T-cell (primary cell): ENCODE measurements around the gene FMNL3. TPM values are rescaled to one million over a fixed set of nuclear protein-coding genes. Genes with fewer than 3 reads are reported as not detected.

ENCODE experiments used
- ATAC-seq, 4 experiments: fragments of 200-7000 bp in 3 of 4; fragments of 150-1000 bp in 1 of 4; cut with Tn5 transposase; replicated peaks in 1 of 4; 1 replicate in 3 of 4; 2 replicates in 1 of 4; pipeline ENCODE4 v1.10.0; 2021; ENCODE audit warnings: moderate library complexity in 3 of 4, mild to moderate bottlenecking in 2 of 4, moderate number of reproducible peaks in 1 of 4
- CTCF ChIA-PET, 2 donors: fragments of 300-600 bp; sonication (Branson Sonifier 250); formaldehyde crosslinking; loops; one replicate each; lab custom pipeline; 2022; ENCODE audit warnings: antibody characterized with exemption in 2 of 2; lab: Charles Lee
- POLR2A ChIA-PET, 2 donors: fragments of 300-600 bp; sonication (Branson Sonifier 250); formaldehyde crosslinking; loops; one replicate each; lab custom pipeline; 2022; ENCODE audit warnings: antibody characterized with exemption in 2 of 2; lab: Charles Lee
- DNase-seq, 35 experiments: peaks; one replicate each; pipeline versions ENCODE4 v3.0.0 to v3.0.0-alpha.2; 2013 to 2023
- H3K27ac ChIP-seq: one replicate; pipeline ENCODE4 v1.5.1; 2013; ENCODE audit warnings: low read length
- H3K27me3 ChIP-seq, 2 experiments: replicated peaks in 1 of 2; 1 replicate in 1 of 2; 2 replicates in 1 of 2; pipeline versions ENCODE4 v1.6.1 to v1.7.0; 2013; ENCODE audit warnings: low read length in 1 of 2, mixed read lengths in 1 of 2; ENCODE audit not compliant: control insufficient read depth in 2 of 2, insufficient read depth in 2 of 2; ENCODE audit errors: extremely low read depth in 1 of 2
- H3K36me3 ChIP-seq, 2 donors: 1 replicate in 1 of 2; 2 replicates in 1 of 2; pipeline versions ENCODE4 v1.6.1 to v1.7.0; 2013; ENCODE audit warnings: low read length in 1 of 2; ENCODE audit not compliant: control insufficient read depth in 2 of 2, insufficient read depth in 1 of 2; ENCODE audit errors: extremely low read depth in 1 of 2
- H3K4me1 ChIP-seq, 2 experiments: 1 replicate in 1 of 2; 2 replicates in 1 of 2; pipeline versions ENCODE4 v1.6.1 to v1.7.0; 2013; ENCODE audit warnings: low read length in 2 of 2, mixed read lengths in 1 of 2; ENCODE audit not compliant: insufficient read depth in 2 of 2, control insufficient read depth in 1 of 2; ENCODE audit errors: extremely low read depth in 1 of 2
- H3K4me3 ChIP-seq, 2 donors: 1 replicate in 1 of 2; 2 replicates in 1 of 2; pipeline versions ENCODE4 v1.5.1 to v1.7.0; 2013; ENCODE audit warnings: mild to moderate bottlenecking in 2 of 2, low read length in 1 of 2, moderate library complexity in 1 of 2; ENCODE audit not compliant: control insufficient read depth in 1 of 2; ENCODE audit errors: extremely low read depth in 1 of 2
- H3K9me3 ChIP-seq: 2 replicates; pipeline ENCODE4 v1.7.0; 2013
- H3K27ac Mint-ChIP-seq, 2 donors: one replicate each; pipeline ENCODE4 v1.8.0; 2020 to 2021; ENCODE audit warnings: mild to moderate bottlenecking in 2 of 2, mixed read lengths in 2 of 2
- H3K27me3 Mint-ChIP-seq, 2 donors: one replicate each; pipeline ENCODE4 v1.8.0; 2021 to 2022; ENCODE audit warnings: mixed read lengths in 2 of 2
- H3K36me3 Mint-ChIP-seq: one replicate; pipeline ENCODE4 v1.8.0; 2021; ENCODE audit warnings: mixed read lengths
- H3K4me1 Mint-ChIP-seq, 3 donors: one replicate each; pipeline ENCODE4 v1.8.0; 2020 to 2022; ENCODE audit warnings: mixed read lengths in 3 of 3, mild to moderate bottlenecking in 1 of 3
- H3K4me3 Mint-ChIP-seq, 3 donors: one replicate each; pipeline ENCODE4 v1.8.0; 2020 to 2022; ENCODE audit warnings: mild to moderate bottlenecking in 3 of 3, mixed read lengths in 3 of 3, moderate library complexity in 3 of 3
- H3K9me3 Mint-ChIP-seq, 3 donors: one replicate each; pipeline ENCODE4 v1.8.0; 2020 to 2022; ENCODE audit warnings: mixed read lengths in 3 of 3
- whole genome bisulfite sequencing: methylation state at CpG from one replicate; pipeline ENCODE4 v1.1.5; 2013; ENCODE audit warnings: missing lambda C conversion rate; ENCODE audit not compliant: insufficient coverage; 5-methylcytosine and 5-hydroxymethylcytosine counted together
- total RNA-seq, 35 experiments: library from RNA in 6 of 35; stranded (reverse) in 6 of 35; fragments of 120-200 nt in 1 of 35; gene quantifications; one replicate each; pipeline versions ENCODE4 v1.2.1 to v1.2.4 and lab custom pipeline; 2013 to 2026

Gene FMNL3
- total RNA-seq, 5 donors from 2014 or later (not counting 1 experiment from before 2014, with no cell fraction given), result 34.2 to 45.5 (median 41.1) TPM

- H3K36me3 ChIP-seq, result no peaks in the 10 kb centered on the region
- peak overlapping the region; percentile 97 to 98 for H3K27ac Mint-ChIP-seq
- ChIA-PET POLR2A (interaction anchor here in 1 of 2 donors (0.9 kb wide), 1 partner anchor 12 kb away, joined by 4 read pairs; no protein-coding TSS in a partner anchor), CTCF (interaction anchor here (0.6 to 1.4 kb wide), 5 partner anchors 16 to 160 kb away, joined by 3 to 7 read pairs (median 5); no protein-coding TSS in a partner anchor)
- no peaks in the 10 kb centered on the region for H3K36me3 Mint-ChIP-seq
- H3K27me3 Mint-ChIP-seq, result no peaks in the 10 kb centered on the region
- no peaks in the 10 kb centered on the region for H3K9me3 ChIP-seq
- peaks cover 54 to 56% of the 10 kb centered on the region in 2 experiments for H3K4me1 ChIP-seq
- H3K4me3 ChIP-seq, result no peak overlapping the region
- no peaks in the 10 kb centered on the region for H3K9me3 Mint-ChIP-seq
- WGBS, result 81% methylated on average over 7 of the region's 7 CpGs
- ATAC-seq (no peak), DNase-seq (no peak)
- no peaks in the 10 kb centered on the region for H3K27me3 ChIP-seq
- H3K4me1 Mint-ChIP-seq, result peaks cover 70 to 80% (median 77%) of the 10 kb centered on the region in 3 donors
- H3K4me3 Mint-ChIP-seq, result peak overlapping the region in 1 of 3 donors; percentile 4
- H3K27ac ChIP-seq, result peak overlapping the region; percentile 37
Observed at GRCh38 chr12:49675137-49675536, 32.1 kb downstream of the FMNL3 start.

- Histone ChIP-seq H3K36me3 (no peaks in the 10 kb centered on the region), H3K27ac (peak overlapping the region; percentile 91), H3K4me3 (no peak overlapping the region), H3K9me3 (no peaks in the 10 kb centered on the region), H3K27me3 (no peaks in the 10 kb centered on the region), H3K4me1 (peaks cover 61 to 63% of the 10 kb centered on the region in 2 experiments)
- ATAC-seq (no peak), DNase-seq (no peak)
- no peaks in the 10 kb centered on the region for H3K9me3 Mint-ChIP-seq
- no peaks in the 10 kb centered on the region for H3K27me3 Mint-ChIP-seq
- POLR2A ChIA-PET, result interaction anchor here (0.5 to 1.4 kb wide), 2 partner anchors 11 to 20 kb away, joined by 3 to 4 read pairs; no protein-coding TSS in a partner anchor
- H3K27ac Mint-ChIP-seq, result peak overlapping the region; percentile 97 to 98
- WGBS, result 83% methylated on average over 3 of the region's 4 CpGs
- H3K4me3 Mint-ChIP-seq, result peak overlapping the region in 2 of 3 donors; percentile 49 to 65
- peaks cover 77 to 87% (median 84%) of the 10 kb centered on the region in 3 donors for H3K4me1 Mint-ChIP-seq
- CTCF ChIA-PET, result interaction anchor here (0.5 to 1.4 kb wide), 7 partner anchors 11 to 578 kb away, joined by 3 to 12 read pairs (median 4); no protein-coding TSS in a partner anchor
- no peaks in the 10 kb centered on the region for H3K36me3 Mint-ChIP-seq
Observed at GRCh38 chr12:49674318-49674981, 32.8 kb downstream of the FMNL3 start.

- Histone ChIP-seq H3K27ac (peak overlapping the region; percentile 91), H3K9me3 (no peaks in the 10 kb centered on the region), H3K36me3 (no peaks in the 10 kb centered on the region), H3K27me3 (no peaks in the 10 kb centered on the region), H3K4me3 (peak overlapping the region in 1 of 2 donors; percentile 5), H3K4me1 (peaks cover 64 to 69% of the 10 kb centered on the region in 2 experiments)
- no peaks in the 10 kb centered on the region for H3K9me3 Mint-ChIP-seq
- WGBS, result 85% methylated on average over 8 of the region's 13 CpGs
- peak overlapping the region; percentile 97 to 98 for H3K27ac Mint-ChIP-seq
- no peaks in the 10 kb centered on the region for H3K27me3 Mint-ChIP-seq
- peak in 5 of 35 experiments; percentile 10 to 36 (median 27) for DNase-seq
- H3K4me3 Mint-ChIP-seq, result peak overlapping the region; percentile 25 to 65 (median 49)
- H3K4me1 Mint-ChIP-seq, result peaks cover 85 to 88% (median 87%) of the 10 kb centered on the region in 3 donors
- no peaks in the 10 kb centered on the region for H3K36me3 Mint-ChIP-seq
- POLR2A ChIA-PET, result interaction anchor here (0.5 to 1.4 kb wide), 3 partner anchors 10 to 79 kb away, joined by 3 to 4 read pairs (median 4); no protein-coding TSS in a partner anchor
- peak in 2 of 4 experiments; percentile 29 to 33 for ATAC-seq
- CTCF ChIA-PET, result interaction anchor here (0.5 to 1.4 kb wide), 6 partner anchors 11 to 578 kb away, joined by 3 to 12 read pairs (median 4); no protein-coding TSS in a partner anchor
Observed at GRCh38 chr12:49673446-49674317, 33.5 kb downstream of the FMNL3 start.

- peak overlapping the region; percentile 91 for H3K27ac ChIP-seq
- Mint-ChIP-seq H3K4me1 (peaks cover 96 to 97% (median 96%) of the 10 kb centered on the region in 3 donors), H3K4me3 (peak overlapping the region; percentile 22 to 73 (median 45)), H3K27me3 (no peaks in the 10 kb centered on the region), H3K27ac (peak overlapping the region; percentile 97 to 98), H3K9me3 (no peaks in the 10 kb centered on the region), H3K36me3 (peaks cover 4% of the 10 kb centered on the region)
- no peaks in the 10 kb centered on the region for H3K27me3 ChIP-seq
- WGBS, result 63% methylated on average over 1 of the region's 5 CpGs
- peaks cover 75 to 76% of the 10 kb centered on the region in 2 experiments for H3K4me1 ChIP-seq
- ChIA-PET CTCF (interaction anchor here in 1 of 2 donors (0.7 to 1.4 kb wide), 3 partner anchors 10 to 34 kb away, joined by 3 to 4 read pairs (median 3); no protein-coding TSS in a partner anchor), POLR2A (interaction anchor here (0.5 to 1.4 kb wide), 4 partner anchors 9 to 69 kb away, joined by 3 to 6 read pairs (median 4); partner anchors contain the start of gene TMBIM6 (in 1 of the 2))
- peaks cover 0 to 2% of the 10 kb centered on the region in 2 donors for H3K36me3 ChIP-seq
- no peak overlapping the region for H3K4me3 ChIP-seq
- ATAC-seq (no peak), DNase-seq (peak in 1 of 35 experiments; percentile 39)
- H3K9me3 ChIP-seq, result no peaks in the 10 kb centered on the region
Observed at GRCh38 chr12:49672301-49673217, 34.6 kb downstream of the FMNL3 start.

DNA sequence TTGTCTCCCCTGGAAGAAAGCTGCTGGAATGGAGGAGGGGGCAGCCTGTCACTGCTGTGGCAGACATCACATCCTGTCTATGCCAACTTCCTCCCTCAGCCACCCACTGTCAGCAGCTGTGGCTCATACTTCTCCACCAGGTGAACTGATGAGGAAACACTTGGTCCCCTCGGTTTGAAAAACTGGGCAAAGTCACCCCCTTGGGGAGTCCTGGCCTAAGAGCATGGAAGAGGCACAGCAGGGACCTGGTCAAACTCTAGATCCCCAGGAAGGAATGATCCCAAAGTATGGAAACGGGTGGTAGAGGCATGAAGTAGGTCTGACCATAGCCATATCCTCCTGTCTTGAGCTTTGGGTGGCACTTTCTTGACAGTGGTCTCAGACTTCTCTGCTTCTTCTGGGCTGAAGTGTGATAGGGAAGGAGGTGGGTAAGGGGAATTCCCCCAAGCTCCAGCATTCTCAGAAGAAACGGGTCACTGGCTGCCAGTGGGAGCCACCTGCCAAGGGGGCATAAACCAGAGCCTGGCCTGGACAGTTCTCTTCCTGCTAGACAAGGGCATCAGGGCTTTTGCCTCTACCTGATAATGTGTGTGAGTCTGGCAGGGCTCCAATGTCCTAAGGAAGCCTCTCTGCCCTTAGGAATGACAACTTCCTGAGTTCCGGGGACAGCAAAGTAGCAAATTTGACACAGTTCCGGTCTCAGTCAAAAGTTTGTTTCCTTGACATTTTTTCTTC is 36.0 kb downstream of the FMNL3 start:
- peaks cover 10% of the 10 kb centered on the region for H3K36me3 Mint-ChIP-seq
- peak overlapping the region; percentile 97 to 98 for H3K27ac Mint-ChIP-seq
- no peaks in the 10 kb centered on the region for H3K9me3 Mint-ChIP-seq
- peaks cover 96 to 98% (median 97%) of the 10 kb centered on the region in 3 donors for H3K4me1 Mint-ChIP-seq
- no peaks in the 10 kb centered on the region for H3K9me3 ChIP-seq
- peak overlapping the region; percentile 15 to 42 for H3K4me3 ChIP-seq
- H3K27me3 ChIP-seq, result no peaks in the 10 kb centered on the region
- H3K36me3 ChIP-seq, result peaks cover 0 to 2% of the 10 kb centered on the region in 2 donors
- peaks cover 76 to 79% of the 10 kb centered on the region in 2 experiments for H3K4me1 ChIP-seq
- POLR2A ChIA-PET, result interaction anchor here (0.5 to 2.0 kb wide), 5 partner anchors 8 to 77 kb away, joined by 3 to 12 read pairs (median 3); partner anchors contain the start of gene TMBIM6 (in 1 of the 2)
- WGBS, result 0% methylated on average over 5 of the region's 5 CpGs
- DNase-seq, result peak; percentile 44 to 84 (median 63)
- no peaks in the 10 kb centered on the region for H3K27me3 Mint-ChIP-seq
- peak overlapping the region; percentile 65 to 73 (median 68) for H3K4me3 Mint-ChIP-seq
- peak; percentile 89 to 92 (median 91) for ATAC-seq
- peak overlapping the region; percentile 91 for H3K27ac ChIP-seq
- CTCF ChIA-PET, result interaction anchor here (0.5 to 1.9 kb wide), 11 partner anchors 8 to 414 kb away, joined by 3 to 19 read pairs (median 4); partner anchors contain the start of genes SMARCD1 (in 1 of the 2) and TMBIM6 (in 1 of the 2)
